Activated T-cell treated with anti-CD3 and anti-CD28 coated beads, Interleukin-2, amount 50 U/mL, for 24 hours (primary cell): ENCODE data around the gene RAD51B.
"Not testable (repeated sequence)": the region's sequence is repeated elsewhere in the genome, so short reads cannot be mapped to it uniquely, and the experiment has no call there.

Experiments
- DNase-seq: peaks from one replicate; pipeline ENCODE4 v3.0.0-alpha.2; 2020
- H3K27ac Mint-ChIP-seq: 2 replicates; pipeline ENCODE4 v1.8.0; 2020; ENCODE audit warnings: mild to moderate bottlenecking, mixed read lengths
- H3K27me3 Mint-ChIP-seq: 2 replicates; pipeline ENCODE4 v1.8.0; 2020; ENCODE audit warnings: mixed read lengths
- H3K36me3 Mint-ChIP-seq: 2 replicates; pipeline ENCODE4 v1.8.0; 2020; ENCODE audit warnings: low read depth, mixed read lengths
- H3K4me1 Mint-ChIP-seq: 2 replicates; pipeline ENCODE4 v1.8.0; 2020; ENCODE audit warnings: low read depth, mixed read lengths
- H3K4me3 Mint-ChIP-seq: 2 replicates; pipeline ENCODE4 v1.8.0; 2020; ENCODE audit warnings: mild to moderate bottlenecking, moderate library complexity, mixed read lengths
- H3K9me3 Mint-ChIP-seq: 2 replicates; pipeline ENCODE4 v1.8.0; 2020; ENCODE audit warnings: mixed read lengths

RAD51B gene

DNA sequence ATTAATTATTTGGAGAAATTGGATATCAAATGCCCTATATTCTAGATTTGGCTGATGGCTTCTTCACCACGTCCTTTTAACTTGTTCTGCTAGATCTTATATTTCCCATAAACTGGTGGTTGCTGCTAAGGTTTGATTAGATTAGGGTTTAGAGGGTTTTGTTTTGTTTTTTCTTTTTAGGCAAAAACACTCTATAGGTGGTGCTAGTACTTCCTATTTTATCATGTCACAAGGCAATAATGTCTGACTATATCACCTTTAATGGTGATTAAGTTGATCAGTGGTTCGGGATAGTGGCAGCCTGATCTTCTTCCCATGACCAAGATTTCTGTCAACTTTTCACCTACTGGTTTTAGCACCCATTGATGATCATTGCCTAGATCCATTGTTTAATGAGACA lies 455.1 kb downstream of the RAD51B start:
- no peaks in the 10 kb centered on the region for H3K36me3 Mint-ChIP-seq
- H3K4me1 Mint-ChIP-seq = peaks cover 36% of the 10 kb centered on the region
- H3K4me3 Mint-ChIP-seq = no peak overlapping the region
- H3K27me3 Mint-ChIP-seq = no peaks in the 10 kb centered on the region
- no peak for DNase-seq
- peak overlapping the region; percentile 61 for H3K27ac Mint-ChIP-seq
- H3K9me3 Mint-ChIP-seq = no peaks in the 10 kb centered on the region

GRCh38 chr14:68278576-68279436 lies 459.2 kb downstream of the RAD51B start:
- DNase-seq = no peak
- Mint-ChIP-seq H3K36me3 (no peaks in the 10 kb centered on the region), H3K4me3 (no peak overlapping the region), H3K27ac (no peak overlapping the region), H3K4me1 (peaks cover 58% of the 10 kb centered on the region), H3K9me3 (no peaks in the 10 kb centered on the region), H3K27me3 (no peaks in the 10 kb centered on the region)

- Mint-ChIP-seq H3K9me3 (no peaks in the 10 kb centered on the region), H3K4me1 (peaks cover 62% of the 10 kb centered on the region), H3K36me3 (no peaks in the 10 kb centered on the region), H3K27me3 (no peaks in the 10 kb centered on the region), H3K4me3 (no peak overlapping the region), H3K27ac (no peak overlapping the region)
- DNase-seq = no peak
Observed at GRCh38 chr14:68279437-68279720, 459.8 kb downstream of the RAD51B start.

DNA sequence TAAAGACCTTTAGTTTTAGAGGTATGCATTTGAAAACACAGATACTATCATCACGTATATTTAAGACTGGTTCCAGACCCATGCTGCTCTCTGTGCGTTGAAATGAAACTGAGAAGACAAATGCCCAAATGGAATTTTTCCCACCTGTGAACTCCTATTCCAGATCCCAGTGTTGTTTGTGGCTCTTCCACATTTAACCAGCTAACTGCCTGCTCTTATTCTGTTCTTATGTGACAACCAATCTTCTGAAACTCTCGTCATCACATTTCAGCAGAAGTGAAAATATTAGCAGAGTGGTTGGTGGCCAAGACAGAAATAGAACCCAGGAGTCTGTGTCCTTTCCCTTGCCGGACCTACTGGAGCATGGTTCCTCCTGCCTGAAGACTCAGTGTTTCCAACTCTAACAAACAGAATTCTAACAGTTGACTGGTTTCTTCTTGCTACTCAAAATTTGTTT lies 460.2 kb downstream of the RAD51B start:
- Mint-ChIP-seq H3K27me3 (no peaks in the 10 kb centered on the region), H3K27ac (no peak overlapping the region), H3K4me1 (peaks cover 63% of the 10 kb centered on the region), H3K36me3 (no peaks in the 10 kb centered on the region), H3K4me3 (no peak overlapping the region), H3K9me3 (no peaks in the 10 kb centered on the region)
- DNase-seq = no peak

- peaks cover 65% of the 10 kb centered on the region for H3K4me1 Mint-ChIP-seq
- peaks cover 2% of the 10 kb centered on the region for H3K9me3 Mint-ChIP-seq
- no peak overlapping the region for H3K27ac Mint-ChIP-seq
- no peak for DNase-seq
- no peaks in the 10 kb centered on the region for H3K36me3 Mint-ChIP-seq
- no peaks in the 10 kb centered on the region for H3K27me3 Mint-ChIP-seq
- H3K4me3 Mint-ChIP-seq = no peak overlapping the region
Observed at GRCh38 chr14:68281497-68281896, 461.9 kb downstream of the RAD51B start.

GRCh38 chr14:68282479-68283377 lies 463.1 kb downstream of the RAD51B start:
- H3K36me3 Mint-ChIP-seq = no peaks in the 10 kb centered on the region
- H3K4me3 Mint-ChIP-seq = peak overlapping the region; percentile 23
- H3K27ac Mint-ChIP-seq = peak overlapping the region; percentile 87
- H3K27me3 Mint-ChIP-seq = no peaks in the 10 kb centered on the region
- H3K9me3 Mint-ChIP-seq = peaks cover 2% of the 10 kb centered on the region
- DNase-seq = peak; percentile 43
- peaks cover 76% of the 10 kb centered on the region for H3K4me1 Mint-ChIP-seq

DNA sequence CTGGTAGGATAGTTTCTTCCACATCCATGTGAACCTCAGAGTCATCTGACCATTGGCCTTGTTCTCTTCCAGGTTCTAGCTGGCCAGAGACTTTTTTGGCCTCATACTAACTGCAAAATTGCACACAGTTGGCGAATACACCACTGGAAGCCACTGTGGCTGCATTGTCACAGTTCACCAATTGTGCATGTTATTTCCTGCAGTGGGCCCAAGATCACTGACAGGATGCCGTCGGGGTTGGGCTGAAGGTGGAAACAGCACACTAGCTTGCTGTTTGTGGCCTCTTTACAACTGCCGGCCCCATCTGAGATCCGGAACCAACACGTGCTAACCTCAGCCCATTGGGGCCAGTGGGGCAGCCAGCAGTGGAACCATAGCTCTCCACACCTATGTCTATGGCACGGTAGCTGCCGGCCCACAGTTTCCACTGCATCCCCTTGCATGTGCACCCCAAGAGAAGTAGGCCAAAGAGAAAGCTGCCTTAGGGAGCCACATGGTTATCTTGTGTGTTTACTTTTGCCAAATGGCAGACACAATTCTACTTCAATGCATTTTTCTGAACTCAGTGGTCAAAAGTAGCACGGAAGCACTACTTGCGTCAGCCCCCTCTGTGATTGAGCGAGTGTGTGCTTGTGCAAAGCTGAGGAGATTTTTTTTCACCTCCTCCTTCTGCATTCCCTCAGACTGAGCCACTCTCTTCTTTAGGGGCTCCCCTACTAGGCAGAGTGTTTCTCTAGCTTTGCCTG lies 464.0 kb downstream of the RAD51B start:
- H3K4me3 Mint-ChIP-seq = peak overlapping the region; percentile 23
- peaks cover 2% of the 10 kb centered on the region for H3K9me3 Mint-ChIP-seq
- peaks cover 83% of the 10 kb centered on the region for H3K4me1 Mint-ChIP-seq
- DNase-seq = peak; percentile 67
- H3K27ac Mint-ChIP-seq = peak overlapping the region; percentile 87
- H3K36me3 Mint-ChIP-seq = no peaks in the 10 kb centered on the region
- H3K27me3 Mint-ChIP-seq = no peaks in the 10 kb centered on the region

GRCh38 chr14:68284333-68284732 lies 464.8 kb downstream of the RAD51B start:
- peak overlapping the region; percentile 23 for H3K4me3 Mint-ChIP-seq
- no peak for DNase-seq
- no peaks in the 10 kb centered on the region for H3K27me3 Mint-ChIP-seq
- H3K27ac Mint-ChIP-seq = peak overlapping the region; percentile 30
- H3K36me3 Mint-ChIP-seq = no peaks in the 10 kb centered on the region
- H3K4me1 Mint-ChIP-seq = peaks cover 83% of the 10 kb centered on the region
- H3K9me3 Mint-ChIP-seq = peaks cover 2% of the 10 kb centered on the region

- Mint-ChIP-seq H3K4me3 (peak overlapping the region; percentile 14), H3K27me3 (no peaks in the 10 kb centered on the region), H3K4me1 (peaks cover 81% of the 10 kb centered on the region), H3K27ac (peak overlapping the region; percentile 87), H3K9me3 (peaks cover 2% of the 10 kb centered on the region), H3K36me3 (no peaks in the 10 kb centered on the region)
- no peak for DNase-seq
Observed at GRCh38 chr14:68284834-68285233, 465.3 kb downstream of the RAD51B start.

DNA sequence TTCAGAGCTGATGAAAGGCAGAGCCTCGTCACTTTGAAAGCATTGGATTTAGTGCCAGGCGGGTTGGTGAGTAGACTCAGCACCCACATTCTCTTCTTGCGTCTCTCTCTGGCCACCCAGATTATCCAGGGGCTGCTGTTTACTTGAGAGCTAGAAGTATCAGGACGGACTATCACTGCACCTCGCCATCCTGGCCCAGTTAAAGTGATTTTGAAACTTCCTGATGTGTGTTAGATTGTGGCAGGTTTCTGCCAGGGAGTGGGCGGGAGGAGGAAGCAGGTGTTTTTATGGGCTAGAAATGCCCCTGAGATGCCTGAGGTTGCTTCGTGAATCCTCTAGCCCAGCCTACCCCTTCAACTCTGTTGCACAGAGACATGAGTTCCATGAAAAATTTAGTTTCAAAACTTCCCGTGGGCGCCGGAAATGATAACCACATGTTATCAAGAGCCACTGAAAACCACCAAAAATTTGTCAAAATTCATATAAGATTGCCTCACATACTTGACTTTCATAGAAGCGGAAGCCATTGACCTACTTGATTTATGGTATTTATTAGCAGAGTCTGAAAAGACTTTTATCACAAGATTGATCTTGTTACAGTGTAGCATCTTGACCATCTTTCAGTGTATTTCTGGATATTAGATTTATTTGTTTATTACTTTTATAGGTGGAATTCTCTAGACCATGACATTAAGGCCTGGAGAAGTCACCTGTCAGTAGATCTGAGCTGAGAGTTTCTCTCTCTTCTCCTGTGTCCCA lies 466.0 kb downstream of the RAD51B start:
- no peaks in the 10 kb centered on the region for H3K27me3 Mint-ChIP-seq
- H3K36me3 Mint-ChIP-seq = no peaks in the 10 kb centered on the region
- peaks cover 2% of the 10 kb centered on the region for H3K9me3 Mint-ChIP-seq
- peaks cover 74% of the 10 kb centered on the region for H3K4me1 Mint-ChIP-seq
- H3K27ac Mint-ChIP-seq = peak overlapping the region; percentile 87
- peak; percentile 68 for DNase-seq
- H3K4me3 Mint-ChIP-seq = peak overlapping the region; percentile 14

- H3K27ac Mint-ChIP-seq = no peak overlapping the region
- H3K9me3 Mint-ChIP-seq = peaks cover 2% of the 10 kb centered on the region
- H3K4me1 Mint-ChIP-seq = peaks cover 70% of the 10 kb centered on the region
- no peaks in the 10 kb centered on the region for H3K36me3 Mint-ChIP-seq
- no peaks in the 10 kb centered on the region for H3K27me3 Mint-ChIP-seq
- H3K4me3 Mint-ChIP-seq = no peak overlapping the region
- DNase-seq = no peak
Observed at GRCh38 chr14:68286667-68287066, 467.1 kb downstream of the RAD51B start.

DNA sequence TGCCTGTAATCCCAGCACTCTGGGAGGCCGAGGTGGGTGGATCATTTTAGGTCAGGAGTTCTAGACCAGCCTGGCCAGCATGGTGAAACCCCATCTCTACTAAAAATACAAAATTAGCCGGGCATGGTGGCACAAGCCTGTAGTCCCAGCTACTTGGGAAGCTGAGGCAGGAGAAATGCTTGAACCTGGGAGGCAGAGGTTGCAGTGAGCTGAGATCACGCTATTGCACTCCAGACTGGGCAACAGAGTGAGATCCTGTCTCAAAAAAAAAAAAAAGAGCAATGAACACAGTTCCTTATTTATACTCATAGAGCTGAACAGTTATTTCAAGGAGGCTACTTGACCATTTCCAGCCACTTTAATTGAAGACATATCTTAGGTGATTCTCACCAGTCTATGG lies 469.9 kb downstream of the RAD51B start:
- H3K4me3 Mint-ChIP-seq, H3K27me3 Mint-ChIP-seq, H3K27ac Mint-ChIP-seq, DNase-seq, H3K9me3 Mint-ChIP-seq, H3K36me3 Mint-ChIP-seq: not testable (repeated sequence)
- H3K4me1 Mint-ChIP-seq = peaks cover 66% of the 10 kb centered on the region

DNA sequence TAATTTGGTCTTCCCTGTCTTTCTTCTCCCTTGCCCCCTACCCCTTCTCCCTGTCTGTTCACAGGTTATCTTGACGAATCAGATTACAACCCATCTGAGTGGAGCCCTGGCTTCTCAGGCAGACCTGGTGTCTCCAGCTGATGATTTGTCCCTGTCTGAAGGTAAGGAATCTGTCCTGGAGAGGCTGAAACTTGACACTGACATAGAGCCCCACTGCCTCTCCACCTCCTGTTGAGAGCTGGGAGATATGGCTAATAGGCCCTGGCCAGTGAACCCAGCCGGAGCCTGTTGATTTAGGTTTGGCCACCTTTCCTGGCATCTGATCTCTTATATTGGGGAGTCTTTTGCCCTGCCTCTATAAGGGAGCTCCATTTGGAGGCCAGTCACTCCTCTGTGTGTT lies 472.2 kb downstream of the RAD51B start:
- Mint-ChIP-seq H3K36me3 (no peaks in the 10 kb centered on the region), H3K9me3 (no peaks in the 10 kb centered on the region), H3K4me1 (peaks cover 51% of the 10 kb centered on the region), H3K27me3 (no peaks in the 10 kb centered on the region), H3K4me3 (no peak overlapping the region), H3K27ac (peak overlapping the region; percentile 24)
- no peak for DNase-seq
